Measurements from ENCODE around the gene ABT1. TPM values are rescaled to one million over a fixed set of nuclear protein-coding genes. Genes with fewer than 3 reads are reported as not detected.

The ABT1 gene
- total RNA-seq, 2 donors from 2014 or later: 3.0 to 8.8 TPM

GRCh38 chr6:26600759-26601158 lies 4.0 kb downstream of the ABT1 start:
- Histone ChIP-seq H3K27ac (no peak overlapping the region), H3K4me1 (peaks cover 15% of the 10 kb centered on the region), H3K27me3 (no peaks in the 10 kb centered on the region), H3K9me3 (no peaks in the 10 kb centered on the region), H3K4me3 (no peak overlapping the region), H3K36me3 (replicated peaks in 1 of 2; ENCODE audit: insufficient read depth in 1 of 2, low read depth in 2 of 2) (peaks cover 0 to 3% of the 10 kb centered on the region in 2 donors)
- DNase-seq (no peak), ATAC-seq (no peak)
- intact Hi-C loops (cut with DNase I): loop anchor here (10.0 kb wide), 1 partner anchor 474 kb away; no protein-coding TSS in a partner anchor
- TF ChIP-seq POLR2A (IDR thresholded peaks at IDR 0.05): no peak
- no peak for TF ChIP-seq CTCF (IDR thresholded peaks at IDR 0.05)

DNA sequence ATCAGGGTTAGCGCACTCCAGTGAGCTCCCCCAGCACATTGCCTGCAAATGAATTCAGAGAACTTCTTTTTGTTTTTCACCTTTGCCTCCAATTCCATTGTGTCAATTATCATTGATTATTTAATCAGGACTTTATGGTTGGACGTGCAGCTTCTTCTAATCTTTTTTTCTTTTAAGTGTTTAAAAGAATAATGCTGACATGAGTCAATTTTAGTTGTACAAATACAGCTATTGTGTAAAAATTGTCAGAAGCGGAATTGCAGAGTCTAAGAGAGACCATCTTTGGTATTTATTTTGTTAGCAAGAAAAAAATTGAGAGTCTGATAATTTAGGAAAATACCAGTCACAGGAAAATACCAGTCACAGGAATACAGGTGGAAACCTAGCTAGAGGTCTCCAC lies 5.5 kb downstream of the ABT1 start:
- peaks cover 12% of the 10 kb centered on the region for H3K4me1 ChIP-seq
- H3K9me3 ChIP-seq: no peaks in the 10 kb centered on the region
- DNase-seq (no peak), ATAC-seq (no peak)
- H3K4me3 ChIP-seq: no peak overlapping the region
- TF ChIP-seq POLR2A (IDR thresholded peaks at IDR 0.05) (no peak), CTCF (IDR thresholded peaks at IDR 0.05) (no peak)
- 70 to 71% methylated on average over 3 of the region's 3 CpGs for WGBS, 2 donors
- peaks cover 0 to 3% of the 10 kb centered on the region in 2 donors for H3K36me3 ChIP-seq (replicated peaks in 1 of 2; ENCODE audit: insufficient read depth in 1 of 2, low read depth in 2 of 2)
- H3K27ac ChIP-seq: no peak overlapping the region
- H3K27me3 ChIP-seq: no peaks in the 10 kb centered on the region
- intact Hi-C loops (cut with DNase I): loop anchor here (10.0 kb wide), 1 partner anchor 473 kb away; no protein-coding TSS in a partner anchor

- no peak overlapping the region for H3K4me3 ChIP-seq
- H3K9me3 ChIP-seq: no peaks in the 10 kb centered on the region
- ATAC-seq (no peak), DNase-seq (no peak)
- TF ChIP-seq CTCF (IDR thresholded peaks at IDR 0.05): no peak
- no peak for TF ChIP-seq POLR2A (IDR thresholded peaks at IDR 0.05)
- no peak overlapping the region for H3K27ac ChIP-seq
- H3K27me3 ChIP-seq: no peaks in the 10 kb centered on the region
- no peaks in the 10 kb centered on the region for H3K4me1 ChIP-seq
- intact Hi-C loops (cut with DNase I): loop anchor here (10.0 kb wide), 1 partner anchor 471 kb away; no protein-coding TSS in a partner anchor
- 60 to 66% methylated on average over 3 of the region's 3 CpGs for WGBS, 2 donors
- no peaks in the 10 kb centered on the region for H3K36me3 ChIP-seq (replicated peaks in 1 of 2; ENCODE audit: insufficient read depth in 1 of 2, low read depth in 2 of 2)
Observed at GRCh38 chr6:26604026-26604425, 7.3 kb downstream of the ABT1 start.

DNA sequence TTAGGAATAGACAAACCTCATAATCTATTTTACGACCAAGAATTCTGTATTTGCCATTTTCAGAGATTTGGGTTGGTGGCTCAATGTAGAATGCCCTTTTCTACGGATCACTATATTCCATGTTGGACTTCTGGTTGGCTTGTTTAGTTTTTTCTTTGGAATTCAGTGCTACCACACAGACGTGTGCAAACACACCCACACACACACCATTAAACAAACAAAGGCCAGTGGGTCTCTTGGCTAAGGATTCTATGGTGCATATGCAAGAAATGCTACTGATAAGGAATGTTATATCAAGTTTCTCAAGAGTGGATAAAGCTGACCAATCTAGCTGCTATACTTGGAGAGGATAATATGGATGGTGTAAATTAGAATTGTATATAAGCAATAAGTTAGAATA lies 8.0 kb downstream of the ABT1 start:
- 59 to 63% methylated on average over 3 of the region's 3 CpGs for WGBS, 2 donors
- no peak for DNase-seq
- no peak overlapping the region for H3K4me3 ChIP-seq
- intact Hi-C loops (cut with DNase I): loop anchor here (10.0 kb wide), 1 partner anchor 470 kb away; no protein-coding TSS in a partner anchor
- TF ChIP-seq CTCF (IDR thresholded peaks at IDR 0.05) (no peak), POLR2A (IDR thresholded peaks at IDR 0.05) (no peak)
- no peaks in the 10 kb centered on the region for H3K9me3 ChIP-seq
- no peaks in the 10 kb centered on the region for H3K36me3 ChIP-seq (replicated peaks in 1 of 2; ENCODE audit: insufficient read depth in 1 of 2, low read depth in 2 of 2)
- H3K27me3 ChIP-seq: no peaks in the 10 kb centered on the region
- H3K27ac ChIP-seq: no peak overlapping the region
- no peak for ATAC-seq
- H3K4me1 ChIP-seq: no peaks in the 10 kb centered on the region
